Measurements from ENCODE around the gene PRKCH. TPM values are rescaled to one million over a fixed set of nuclear protein-coding genes. Genes with fewer than 3 reads are reported as not detected.
A peak's percentile ranks its signal among the peaks of the same experiment; 100 is the strongest.

Gene PRKCH
- total and polyA plus RNA-seq, 4 experiments from 2014 or later, result 246 to 284 (median 249) TPM

- Histone ChIP-seq H3K4me3 (ENCODE audit: low read length in 2 of 2) (no peak overlapping the region), H3K4me1 (ENCODE audit: insufficient read depth, low read length) (no peaks in the 10 kb centered on the region), H3K9me3 (ENCODE audit: control insufficient read depth in 1 of 2, low read length in 2 of 2) (no peaks in the 10 kb centered on the region), H3K27me3 (ENCODE audit: insufficient read depth, low read length) (no peaks in the 10 kb centered on the region), H3K27ac (ENCODE audit: low read depth, low read length) (no peak overlapping the region), H3K36me3 (ENCODE audit: insufficient read depth, low read length) (no peaks in the 10 kb centered on the region)
- ChIA-PET POLR2A (ENCODE audit: partially characterized antibody) (no interaction called here), CTCF (ENCODE audit: partially characterized antibody) (interaction anchor here (0.6 kb wide), 1 partner anchor 36 kb away, joined by 7 read pairs; no protein-coding TSS in a partner anchor)
- Mint-ChIP-seq H3K27ac (no peak overlapping the region), H3K9me3 (no peaks in the 10 kb centered on the region), H3K27me3 (no peaks in the 10 kb centered on the region), H3K4me1 (peaks cover 0 to 3% (median 0%) of the 10 kb centered on the region in 4 donors), H3K36me3 (peaks cover 0 to 3% of the 10 kb centered on the region in 2 donors), H3K4me3 (no peak overlapping the region)
- no peak for DNase-seq
- intact Hi-C loops (cut with micrococcal nuclease), result no loop called here
These were observed 265.2 kb downstream of the PRKCH start for GRCh38 chr14:61586544-61587055.

GRCh38 chr14:61587081-61587713 lies 265.8 kb downstream of the PRKCH start:
- H3K9me3 Mint-ChIP-seq, result peaks cover 0 to 1% (median 0%) of the 10 kb centered on the region in 8 donors
- no peaks in the 10 kb centered on the region for H3K4me1 ChIP-seq (ENCODE audit: insufficient read depth, low read length)
- no peak for DNase-seq
- ChIA-PET POLR2A (ENCODE audit: partially characterized antibody) (no interaction called here), CTCF (ENCODE audit: partially characterized antibody) (interaction anchor here (0.6 kb wide), 1 partner anchor 36 kb away, joined by 7 read pairs; no protein-coding TSS in a partner anchor)
- no peaks in the 10 kb centered on the region for H3K27me3 Mint-ChIP-seq
- H3K36me3 Mint-ChIP-seq, result peaks cover 0 to 3% of the 10 kb centered on the region in 2 donors
- H3K36me3 ChIP-seq (ENCODE audit: insufficient read depth, low read length), result no peaks in the 10 kb centered on the region
- H3K27me3 ChIP-seq (ENCODE audit: insufficient read depth, low read length), result no peaks in the 10 kb centered on the region
- H3K27ac ChIP-seq (ENCODE audit: low read depth, low read length), result no peak overlapping the region
- H3K9me3 ChIP-seq (ENCODE audit: control insufficient read depth in 1 of 2, low read length in 2 of 2), result no peaks in the 10 kb centered on the region
- H3K27ac Mint-ChIP-seq, result no peak overlapping the region
- no peak overlapping the region for H3K4me3 Mint-ChIP-seq
- intact Hi-C loops (cut with micrococcal nuclease), result no loop called here
- H3K4me1 Mint-ChIP-seq, result peaks cover 0 to 3% (median 0%) of the 10 kb centered on the region in 4 donors
- H3K4me3 ChIP-seq (ENCODE audit: low read length in 2 of 2), result no peak overlapping the region

- H3K9me3 Mint-ChIP-seq, result peaks cover 0 to 4% (median 0%) of the 10 kb centered on the region in 8 donors
- no peaks in the 10 kb centered on the region for H3K27me3 Mint-ChIP-seq
- H3K27ac Mint-ChIP-seq, result no peak overlapping the region
- intact Hi-C loops (cut with micrococcal nuclease), result no loop called here
- no peaks in the 10 kb centered on the region for H3K36me3 ChIP-seq (ENCODE audit: insufficient read depth, low read length)
- ChIA-PET CTCF (ENCODE audit: partially characterized antibody) (interaction anchor here (0.7 to 1.4 kb wide), 2 partner anchors 9 to 132 kb away, joined by 3 read pairs; no protein-coding TSS in a partner anchor), POLR2A (ENCODE audit: partially characterized antibody) (interaction anchor here (0.9 kb wide), 1 partner anchor 11 kb away, joined by 3 read pairs; no protein-coding TSS in a partner anchor)
- H3K36me3 Mint-ChIP-seq, result peaks cover 0 to 3% of the 10 kb centered on the region in 2 donors
- DNase-seq, result no peak
- no peaks in the 10 kb centered on the region for H3K4me1 ChIP-seq (ENCODE audit: insufficient read depth, low read length)
- peaks cover 0 to 5% (median 1%) of the 10 kb centered on the region in 4 donors for H3K4me1 Mint-ChIP-seq
- H3K9me3 ChIP-seq (ENCODE audit: control insufficient read depth in 1 of 2, low read length in 2 of 2), result no peaks in the 10 kb centered on the region
- H3K4me3 Mint-ChIP-seq, result no peak overlapping the region
- H3K4me3 ChIP-seq (ENCODE audit: low read length in 2 of 2), result no peak overlapping the region
- H3K27ac ChIP-seq (ENCODE audit: low read depth, low read length), result no peak overlapping the region
- no peaks in the 10 kb centered on the region for H3K27me3 ChIP-seq (ENCODE audit: insufficient read depth, low read length)
These were observed 267.1 kb downstream of the PRKCH start for GRCh38 chr14:61588419-61588901.

- H3K9me3 Mint-ChIP-seq, result peaks cover 0 to 4% (median 0%) of the 10 kb centered on the region in 8 donors
- ChIA-PET CTCF (ENCODE audit: partially characterized antibody) (interaction anchor here (1.0 kb wide), 1 partner anchor 9 kb away, joined by 3 read pairs; no protein-coding TSS in a partner anchor), POLR2A (ENCODE audit: partially characterized antibody) (interaction anchor here (0.9 kb wide), 1 partner anchor 9 kb away, joined by 3 read pairs; no protein-coding TSS in a partner anchor)
- no peak overlapping the region for H3K27ac ChIP-seq (ENCODE audit: low read depth, low read length)
- H3K27ac Mint-ChIP-seq, result no peak overlapping the region
- H3K4me3 ChIP-seq (ENCODE audit: low read length in 2 of 2), result no peak overlapping the region
- no peaks in the 10 kb centered on the region for H3K27me3 Mint-ChIP-seq
- peaks cover 13% of the 10 kb centered on the region for H3K4me1 ChIP-seq (ENCODE audit: insufficient read depth, low read length)
- no peaks in the 10 kb centered on the region for H3K36me3 ChIP-seq (ENCODE audit: insufficient read depth, low read length)
- intact Hi-C loops (cut with micrococcal nuclease), result no loop called here
- no peaks in the 10 kb centered on the region for H3K9me3 ChIP-seq (ENCODE audit: control insufficient read depth in 1 of 2, low read length in 2 of 2)
- H3K4me1 Mint-ChIP-seq, result peaks cover 9 to 20% (median 13%) of the 10 kb centered on the region in 4 donors
- peaks cover 0 to 3% of the 10 kb centered on the region in 2 donors for H3K36me3 Mint-ChIP-seq
- H3K27me3 ChIP-seq (ENCODE audit: insufficient read depth, low read length), result no peaks in the 10 kb centered on the region
- no peak for DNase-seq
- no peak overlapping the region for H3K4me3 Mint-ChIP-seq
These were observed 268.6 kb downstream of the PRKCH start for GRCh38 chr14:61589691-61590581.

GRCh38 chr14:61591862-61592261 lies 270.5 kb downstream of the PRKCH start:
- ChIA-PET CTCF (ENCODE audit: partially characterized antibody) (no interaction called here), POLR2A (ENCODE audit: partially characterized antibody) (no interaction called here)
- Mint-ChIP-seq H3K9me3 (peaks cover 0 to 4% (median 0%) of the 10 kb centered on the region in 8 donors), H3K36me3 (peaks cover 0 to 3% of the 10 kb centered on the region in 2 donors), H3K27me3 (no peaks in the 10 kb centered on the region), H3K27ac (no peak overlapping the region), H3K4me1 (peaks cover 15 to 33% (median 20%) of the 10 kb centered on the region in 4 donors), H3K4me3 (no peak overlapping the region)
- Histone ChIP-seq H3K36me3 (ENCODE audit: insufficient read depth, low read length) (no peaks in the 10 kb centered on the region), H3K9me3 (ENCODE audit: control insufficient read depth in 1 of 2, low read length in 2 of 2) (no peaks in the 10 kb centered on the region), H3K27ac (ENCODE audit: low read depth, low read length) (no peak overlapping the region), H3K27me3 (ENCODE audit: insufficient read depth, low read length) (no peaks in the 10 kb centered on the region), H3K4me1 (ENCODE audit: insufficient read depth, low read length) (peaks cover 13% of the 10 kb centered on the region), H3K4me3 (ENCODE audit: low read length in 2 of 2) (no peak overlapping the region)
- intact Hi-C loops (cut with micrococcal nuclease), result no loop called here
- DNase-seq, result no peak

- peaks cover 0 to 3% of the 10 kb centered on the region in 2 donors for H3K36me3 Mint-ChIP-seq
- POLR2A ChIA-PET (ENCODE audit: partially characterized antibody), result no interaction called here
- intact Hi-C loops (cut with micrococcal nuclease), result no loop called here
- H3K9me3 Mint-ChIP-seq, result peaks cover 0 to 4% (median 0%) of the 10 kb centered on the region in 8 donors
- peak overlapping the region in 1 of 7 donors; percentile 60 for H3K27ac Mint-ChIP-seq
- Histone ChIP-seq H3K27me3 (ENCODE audit: insufficient read depth, low read length) (no peaks in the 10 kb centered on the region), H3K9me3 (ENCODE audit: control insufficient read depth in 1 of 2, low read length in 2 of 2) (no peaks in the 10 kb centered on the region), H3K27ac (ENCODE audit: low read depth, low read length) (no peak overlapping the region), H3K36me3 (ENCODE audit: insufficient read depth, low read length) (no peaks in the 10 kb centered on the region), H3K4me3 (ENCODE audit: low read length in 2 of 2) (no peak overlapping the region), H3K4me1 (ENCODE audit: insufficient read depth, low read length) (peaks cover 13% of the 10 kb centered on the region)
- DNase-seq, result no peak
- CTCF ChIA-PET (ENCODE audit: partially characterized antibody), result interaction anchor here (1.1 kb wide), 1 partner anchor 22 kb away, joined by 3 read pairs; no protein-coding TSS in a partner anchor
- H3K27me3 Mint-ChIP-seq, result no peaks in the 10 kb centered on the region
- no peak overlapping the region for H3K4me3 Mint-ChIP-seq
- H3K4me1 Mint-ChIP-seq, result peaks cover 16 to 37% (median 24%) of the 10 kb centered on the region in 4 donors
These were observed 272.0 kb downstream of the PRKCH start for GRCh38 chr14:61593330-61593729.

Data from CD4-positive, alpha-beta memory T cell (primary cell).